ENCODE data around the gene CDAN1. TPM values are rescaled to one million over a fixed set of nuclear protein-coding genes. Genes with fewer than 3 reads are reported as not detected.

Gene CDAN1
- total and polyA plus RNA-seq, 3 donors from 2014 or later, result 17.1 to 43.5 (median 27.5) TPM

GRCh38 chr15:42760759-42761158 is 23.8 kb upstream of the CDAN1 start:
- H3K27me3 ChIP-seq, result no peaks in the 10 kb centered on the region
- no peak overlapping the region for H3K4me3 ChIP-seq
- intact Hi-C loops (cut with DNase I; ENCODE audit: low total_unique reads), result no loop called here
- H3K4me1 ChIP-seq, result no peaks in the 10 kb centered on the region
- no peak overlapping the region for H3K27ac ChIP-seq
- no peak for DNase-seq
- no peaks in the 10 kb centered on the region for H3K9me3 ChIP-seq
- TF ChIP-seq POLR2A (IDR thresholded peaks at IDR 0.05) (no peak), CTCF (IDR thresholded peaks at IDR 0.05) (no peak)
- 96 to 100% methylated on average over 1 of the region's 1 CpG for WGBS, 2 donors
- H3K36me3 ChIP-seq (ENCODE audit: low read depth, missing control alignments), result no peaks in the 10 kb centered on the region

- no peak overlapping the region for H3K4me3 ChIP-seq
- peaks cover 3% of the 10 kb centered on the region for H3K36me3 ChIP-seq (ENCODE audit: low read depth, missing control alignments)
- H3K27me3 ChIP-seq, result no peaks in the 10 kb centered on the region
- WGBS, 2 donors, result 80% methylated on average over 1 of the region's 2 CpGs; no CpG with 5 or more reads in 1 of the 2 donors
- TF ChIP-seq POLR2A (IDR thresholded peaks at IDR 0.05) (no peak), CTCF (IDR thresholded peaks at IDR 0.05) (no peak)
- H3K9me3 ChIP-seq, result no peaks in the 10 kb centered on the region
- no peak overlapping the region for H3K27ac ChIP-seq
- no peaks in the 10 kb centered on the region for H3K4me1 ChIP-seq
- intact Hi-C loops (cut with DNase I; ENCODE audit: low total_unique reads), result no loop called here
- DNase-seq, result no peak
These were observed 22.2 kb upstream of the CDAN1 start for GRCh38 chr15:42759093-42759492.

DNA sequence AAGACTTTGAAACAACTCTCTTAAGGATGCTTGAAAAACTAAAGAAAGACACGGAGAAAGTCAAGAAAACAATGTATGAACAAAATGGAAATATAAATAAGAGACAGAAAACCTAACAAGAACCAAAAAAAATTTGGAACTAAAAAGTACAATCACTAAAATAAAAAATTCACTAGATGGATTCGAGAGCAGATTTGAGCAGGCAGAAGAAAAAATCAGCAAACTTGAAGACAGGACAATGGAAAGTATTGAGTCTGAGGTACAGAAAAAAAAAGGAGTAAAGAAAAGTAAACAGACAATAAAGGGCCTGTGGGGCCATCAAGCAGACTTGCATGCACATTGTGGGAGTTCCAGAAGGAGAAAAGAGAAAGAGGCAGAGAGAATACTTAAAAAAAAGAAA is 13.4 kb upstream of the CDAN1 start:
- intact Hi-C loops (cut with DNase I; ENCODE audit: low total_unique reads), result no loop called here
- DNase-seq, result no peak
- Histone ChIP-seq H3K36me3 (ENCODE audit: low read depth, missing control alignments) (peaks cover 3% of the 10 kb centered on the region), H3K4me3 (no peak overlapping the region), H3K27ac (no peak overlapping the region), H3K9me3 (no peaks in the 10 kb centered on the region), H3K27me3 (no peaks in the 10 kb centered on the region), H3K4me1 (no peaks in the 10 kb centered on the region)
- TF ChIP-seq CTCF (IDR thresholded peaks at IDR 0.05) (no peak), POLR2A (IDR thresholded peaks at IDR 0.05) (no peak)
- 97 to 99% methylated on average over 2 of the region's 2 CpGs for WGBS, 2 donors

DNA sequence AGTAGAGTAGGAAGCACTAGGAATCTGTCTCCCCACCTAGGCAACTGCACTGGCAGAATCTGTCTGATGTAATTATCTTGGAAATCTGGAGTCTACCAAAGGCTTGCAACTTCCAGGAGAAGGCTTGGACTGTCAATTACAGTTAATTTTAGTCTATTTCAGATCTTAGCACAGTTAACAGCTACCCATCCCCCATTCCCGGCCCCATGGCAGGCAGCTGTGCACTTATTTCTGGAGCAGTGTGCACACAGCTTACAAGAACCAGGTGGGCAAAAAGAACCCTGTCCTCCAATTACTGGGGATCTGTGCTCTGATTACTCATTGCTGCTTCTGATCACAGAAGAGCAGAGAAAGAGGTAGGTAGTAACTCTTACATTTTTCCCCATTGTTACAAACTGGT is 12.3 kb upstream of the CDAN1 start:
- TF ChIP-seq POLR2A (IDR thresholded peaks at IDR 0.05) (no peak), CTCF (IDR thresholded peaks at IDR 0.05) (no peak)
- Histone ChIP-seq H3K4me3 (no peak overlapping the region), H3K36me3 (ENCODE audit: low read depth, missing control alignments) (no peaks in the 10 kb centered on the region), H3K4me1 (no peaks in the 10 kb centered on the region), H3K9me3 (no peaks in the 10 kb centered on the region), H3K27me3 (no peaks in the 10 kb centered on the region), H3K27ac (no peak overlapping the region)
- DNase-seq, result no peak
- 93 to 100% methylated on average over 1 of the region's 1 CpG for WGBS, 2 donors
- intact Hi-C loops (cut with DNase I; ENCODE audit: low total_unique reads), result no loop called here

DNA sequence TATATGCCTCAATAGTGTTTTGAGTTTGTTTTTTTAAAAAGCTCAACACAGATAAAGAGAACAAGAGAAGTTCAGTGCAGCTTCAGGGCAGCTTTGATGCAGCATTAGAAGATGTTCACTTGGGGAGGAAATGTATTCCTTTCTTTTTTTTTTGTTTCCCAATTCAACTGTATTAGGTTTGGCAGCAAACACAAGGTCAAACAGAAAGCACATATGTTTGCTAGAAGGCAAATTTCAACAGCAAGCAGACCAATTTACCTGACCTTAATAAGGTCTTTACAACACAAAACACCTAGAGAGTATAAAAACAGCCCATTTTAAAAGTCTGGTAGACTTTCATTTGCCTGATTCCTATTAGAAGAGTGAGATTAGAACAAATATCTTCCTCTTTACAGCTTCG is 7.3 kb upstream of the CDAN1 start:
- no peaks in the 10 kb centered on the region for H3K36me3 ChIP-seq (ENCODE audit: low read depth, missing control alignments)
- intact Hi-C loops (cut with DNase I; ENCODE audit: low total_unique reads), result no loop called here
- H3K4me1 ChIP-seq, result no peaks in the 10 kb centered on the region
- no peak for DNase-seq
- no peak overlapping the region for H3K27ac ChIP-seq
- H3K4me3 ChIP-seq, result no peak overlapping the region
- H3K9me3 ChIP-seq, result no peaks in the 10 kb centered on the region
- WGBS, 2 donors, result 73 to 77% methylated on average over 1 of the region's 1 CpG
- H3K27me3 ChIP-seq, result no peaks in the 10 kb centered on the region
- TF ChIP-seq CTCF (IDR thresholded peaks at IDR 0.05) (no peak), POLR2A (IDR thresholded peaks at IDR 0.05) (no peak)
